Neural progenitor cell (in vitro differentiated cells): ENCODE data around the gene TUB.

Source experiments
- EZH2 ChIP-seq: fragments of 200-600 bp; sonication (generic); IDR thresholded peaks from 2 replicates; pipeline ENCODE4 v1.6.1; 2017; ENCODE audit warnings: antibody characterized with exemption, mild to moderate bottlenecking, moderate library complexity
- TF ChIP-seq, protein P1 (sequence below): fragments of 200-600 bp; sonication (generic); IDR thresholded peaks from 2 replicates; pipeline ENCODE4 v1.5.1; 2017; ENCODE audit warnings: antibody characterized with exemption, mild to moderate bottlenecking

DNA sequence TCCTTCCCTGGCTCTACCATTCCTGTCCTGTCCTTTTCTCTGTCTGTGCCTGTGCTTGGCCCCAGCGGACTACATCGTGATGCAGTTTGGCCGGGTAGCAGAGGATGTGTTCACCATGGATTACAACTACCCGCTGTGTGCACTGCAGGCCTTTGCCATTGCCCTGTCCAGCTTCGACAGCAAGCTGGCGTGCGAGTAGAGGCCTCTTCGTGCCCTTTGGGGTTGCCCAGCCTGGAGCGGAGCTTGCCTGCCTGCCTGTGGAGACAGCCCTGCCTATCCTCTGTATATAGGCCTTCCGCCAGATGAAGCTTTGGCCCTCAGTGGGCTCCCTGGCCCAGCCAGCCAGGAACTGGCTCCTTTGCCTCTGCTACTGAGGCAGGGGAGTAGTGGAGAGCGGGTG, 20.4 kb downstream of the TUB start:
- TF ChIP-seq, protein P1, sequence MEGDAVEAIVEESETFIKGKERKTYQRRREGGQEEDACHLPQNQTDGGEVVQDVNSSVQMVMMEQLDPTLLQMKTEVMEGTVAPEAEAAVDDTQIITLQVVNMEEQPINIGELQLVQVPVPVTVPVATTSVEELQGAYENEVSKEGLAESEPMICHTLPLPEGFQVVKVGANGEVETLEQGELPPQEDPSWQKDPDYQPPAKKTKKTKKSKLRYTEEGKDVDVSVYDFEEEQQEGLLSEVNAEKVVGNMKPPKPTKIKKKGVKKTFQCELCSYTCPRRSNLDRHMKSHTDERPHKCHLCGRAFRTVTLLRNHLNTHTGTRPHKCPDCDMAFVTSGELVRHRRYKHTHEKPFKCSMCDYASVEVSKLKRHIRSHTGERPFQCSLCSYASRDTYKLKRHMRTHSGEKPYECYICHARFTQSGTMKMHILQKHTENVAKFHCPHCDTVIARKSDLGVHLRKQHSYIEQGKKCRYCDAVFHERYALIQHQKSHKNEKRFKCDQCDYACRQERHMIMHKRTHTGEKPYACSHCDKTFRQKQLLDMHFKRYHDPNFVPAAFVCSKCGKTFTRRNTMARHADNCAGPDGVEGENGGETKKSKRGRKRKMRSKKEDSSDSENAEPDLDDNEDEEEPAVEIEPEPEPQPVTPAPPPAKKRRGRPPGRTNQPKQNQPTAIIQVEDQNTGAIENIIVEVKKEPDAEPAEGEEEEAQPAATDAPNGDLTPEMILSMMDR: no peak
- TF ChIP-seq EZH2: no peak
